Stimulated activated CD4-positive, alpha-beta T cell treated with anti-CD3 and anti-CD28 coated beads, Interleukin-12 subunit alpha, Interleukin-12 subunit beta, amount 100 ng/mL, for 4 hours (primary cell): ENCODE measurements around the gene EBF4.
A peak's percentile ranks its signal among the peaks of the same experiment; 100 is the strongest.

ENCODE experiments used
- DNase-seq: peaks from one replicate; pipeline ENCODE4 v3.0.0-alpha.2; 2020

The EBF4 gene

GRCh38 chr20:2703716-2704475 is 11.3 kb downstream of the EBF4 start:
- DNase-seq: no peak

GRCh38 chr20:2705931-2706645 is 13.5 kb downstream of the EBF4 start:
- no peak for DNase-seq

GRCh38 chr20:2706688-2707352 is 14.2 kb downstream of the EBF4 start:
- DNase-seq: no peak

GRCh38 chr20:2707353-2708072 is 14.9 kb downstream of the EBF4 start:
- DNase-seq: no peak

GRCh38 chr20:2708073-2708415 is 15.5 kb downstream of the EBF4 start:
- no peak for DNase-seq

GRCh38 chr20:2708665-2709064 is 16.1 kb downstream of the EBF4 start:
- no peak for DNase-seq

- DNase-seq: no peak
Measured at GRCh38 chr20:2709205-2709981, 16.8 kb downstream of the EBF4 start.

- no peak for DNase-seq
Measured at GRCh38 chr20:2713285-2713684, 20.7 kb downstream of the EBF4 start.

GRCh38 chr20:2729251-2729713 is 36.7 kb downstream of the EBF4 start:
- no peak for DNase-seq

GRCh38 chr20:2729791-2730190 is 37.2 kb downstream of the EBF4 start:
- DNase-seq: no peak

GRCh38 chr20:2734899-2735298 is 42.3 kb downstream of the EBF4 start:
- DNase-seq: no peak

- DNase-seq: no peak
Measured at GRCh38 chr20:2736441-2736840, 43.9 kb downstream of the EBF4 start.

- DNase-seq: no peak
Measured at GRCh38 chr20:2738331-2739041, 45.9 kb downstream of the EBF4 start.

- no peak for DNase-seq
Measured at GRCh38 chr20:2739042-2739398, 46.4 kb downstream of the EBF4 start.

GRCh38 chr20:2740702-2741101 is 48.1 kb downstream of the EBF4 start:
- DNase-seq: no peak

- DNase-seq: no peak
Measured at GRCh38 chr20:2741463-2741862, 48.9 kb downstream of the EBF4 start.

- DNase-seq: no peak
Measured at GRCh38 chr20:2741881-2742280, 49.3 kb downstream of the EBF4 start.

- DNase-seq: no peak
Measured at GRCh38 chr20:2742431-2742830, 49.9 kb downstream of the EBF4 start.

- DNase-seq: peak; percentile 67
Measured at GRCh38 chr20:2742934-2743559, 50.5 kb downstream of the EBF4 start.

- no peak for DNase-seq
Measured at GRCh38 chr20:2745060-2745910, 52.7 kb downstream of the EBF4 start.
